Body of pancreas (tissue), 4 donors: Measurements from ENCODE around the gene OR10A5. TPM values are rescaled to one million over a fixed set of nuclear protein-coding genes. Genes with fewer than 3 reads are reported as not detected.
"Not testable (repeated sequence)": the region's sequence is repeated elsewhere in the genome, so short reads cannot be mapped to it uniquely, and the experiment has no call there.

Source experiments
- ATAC-seq: fragments of 150-250 bp; one replicate; pipeline ENCODE4 v1.9.1; 2016
- DNase-seq, 4 donors: peaks; one replicate each; pipeline ENCODE4 v3.0.0-alpha.2; 2019
- H3K27ac ChIP-seq, 4 donors: fragments of 200-600 bp; sonication (generic); 1 replicate in 3 of 4; 2 replicates in 1 of 4; pipeline versions ENCODE4 v1.5.1 to v1.6.1; 2016 to 2019; ENCODE audit warnings: mild to moderate bottlenecking in 1 of 4, mixed read lengths in 1 of 4, moderate library complexity in 1 of 4
- H3K27me3 ChIP-seq, 2 donors: fragments of 200-600 bp; sonication (generic); one replicate each; pipeline ENCODE4 v1.6.0; 2016; ENCODE audit warnings: mild to moderate bottlenecking in 1 of 2
- H3K36me3 ChIP-seq, 2 donors: fragments of 200-600 bp; sonication (generic); replicated peaks in 1 of 2; 2 replicates each; pipeline ENCODE4 v1.5.1; 2016; ENCODE audit warnings: low read depth in 2 of 2; ENCODE audit not compliant: insufficient read depth in 1 of 2
- H3K4me1 ChIP-seq: fragments of 200-600 bp; sonication (generic); one replicate; pipeline ENCODE4 v1.6.0; 2016
- H3K4me3 ChIP-seq, 2 donors: fragments of 200-600 bp; sonication (generic); 1 replicate in 1 of 2; 2 replicates in 1 of 2; pipeline ENCODE4 v1.5.1; 2016 to 2019
- H3K9me3 ChIP-seq, 3 donors: fragments of 200-600 bp; sonication (generic); 1 replicate in 2 of 3; 2 replicates in 1 of 3; pipeline ENCODE4 v1.5.1; 2016
- POLR2A ChIP-seq, 3 donors: fragments of 450-650 bp; IDR thresholded peaks; one replicate each; pipeline ENCODE4 v1.6.1; 2016; ENCODE audit warnings: antibody characterized with exemption in 3 of 3, mild to moderate bottlenecking in 2 of 3
- WGBS, 2 donors: methylation state at CpG; one replicate each; pipeline ENCODE4 v1.1.5; 2017; 5-methylcytosine and 5-hydroxymethylcytosine counted together
- intact Hi-C: fragments of 100-400 bp; cut with DNase I; formaldehyde crosslinking; loops from one replicate; pipeline ENCODE4 v1.15.1; 2023
- total RNA-seq, 2 donors: library from RNA; depleted of rRNA; stranded (reverse); fragments of >200 nt; gene quantifications; one replicate each; pipeline ENCODE4 v1.1.0, GENCODE V29; 2016
- TF ChIP-seq, protein P1 (sequence below), 7 experiments: fragments of 450-650 bp in 4 of 7; fragments of 200-600 bp in 3 of 7; sonication (generic) in 3 of 7; IDR thresholded peaks; one replicate each; pipeline ENCODE4 v1.5.1; 2016 to 2019; ENCODE audit warnings: antibody characterized with exemption in 7 of 7

Gene OR10A5, protein sequence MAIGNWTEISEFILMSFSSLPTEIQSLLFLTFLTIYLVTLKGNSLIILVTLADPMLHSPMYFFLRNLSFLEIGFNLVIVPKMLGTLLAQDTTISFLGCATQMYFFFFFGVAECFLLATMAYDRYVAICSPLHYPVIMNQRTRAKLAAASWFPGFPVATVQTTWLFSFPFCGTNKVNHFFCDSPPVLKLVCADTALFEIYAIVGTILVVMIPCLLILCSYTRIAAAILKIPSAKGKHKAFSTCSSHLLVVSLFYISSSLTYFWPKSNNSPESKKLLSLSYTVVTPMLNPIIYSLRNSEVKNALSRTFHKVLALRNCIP
- not detected for total RNA-seq

DNA sequence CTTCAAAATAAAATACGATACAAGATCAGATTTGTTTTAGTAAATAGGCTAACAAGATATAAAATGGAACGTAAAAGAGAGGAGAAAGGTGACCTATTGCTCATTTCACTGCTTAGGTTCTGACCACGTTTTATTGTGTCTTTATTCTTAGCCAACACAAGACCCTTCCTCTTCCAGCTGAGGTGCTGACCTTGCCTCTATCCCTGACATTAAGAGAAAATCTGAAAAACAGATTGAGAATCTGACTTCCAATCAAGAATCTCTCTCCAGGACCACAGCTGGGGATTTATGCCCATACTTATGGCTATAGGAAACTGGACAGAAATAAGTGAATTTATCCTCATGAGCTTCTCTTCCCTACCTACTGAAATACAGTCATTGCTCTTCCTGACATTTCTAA is at the start of gene OR10A5:
Gene OR10A5 (plus strand): TSS at position 301 of the 400 bp plus-strand sequence. CDS start 0 bp downstream, at position 301.
- intact Hi-C loops = no loop called here
- no peaks in the 10 kb centered on the region for H3K27me3 ChIP-seq
- ATAC-seq (no peak), DNase-seq (no peak)
- no peak within 1 kb of the TSS for H3K4me3 ChIP-seq
- no peaks in the 10 kb centered on the region for H3K4me1 ChIP-seq
- TF ChIP-seq, protein P1, sequence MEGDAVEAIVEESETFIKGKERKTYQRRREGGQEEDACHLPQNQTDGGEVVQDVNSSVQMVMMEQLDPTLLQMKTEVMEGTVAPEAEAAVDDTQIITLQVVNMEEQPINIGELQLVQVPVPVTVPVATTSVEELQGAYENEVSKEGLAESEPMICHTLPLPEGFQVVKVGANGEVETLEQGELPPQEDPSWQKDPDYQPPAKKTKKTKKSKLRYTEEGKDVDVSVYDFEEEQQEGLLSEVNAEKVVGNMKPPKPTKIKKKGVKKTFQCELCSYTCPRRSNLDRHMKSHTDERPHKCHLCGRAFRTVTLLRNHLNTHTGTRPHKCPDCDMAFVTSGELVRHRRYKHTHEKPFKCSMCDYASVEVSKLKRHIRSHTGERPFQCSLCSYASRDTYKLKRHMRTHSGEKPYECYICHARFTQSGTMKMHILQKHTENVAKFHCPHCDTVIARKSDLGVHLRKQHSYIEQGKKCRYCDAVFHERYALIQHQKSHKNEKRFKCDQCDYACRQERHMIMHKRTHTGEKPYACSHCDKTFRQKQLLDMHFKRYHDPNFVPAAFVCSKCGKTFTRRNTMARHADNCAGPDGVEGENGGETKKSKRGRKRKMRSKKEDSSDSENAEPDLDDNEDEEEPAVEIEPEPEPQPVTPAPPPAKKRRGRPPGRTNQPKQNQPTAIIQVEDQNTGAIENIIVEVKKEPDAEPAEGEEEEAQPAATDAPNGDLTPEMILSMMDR (IDR thresholded peaks at IDR 0.05) = no peak
- no peak for TF ChIP-seq POLR2A (IDR thresholded peaks at IDR 0.05)
- no peaks in the 10 kb centered on the region for H3K36me3 ChIP-seq
- H3K9me3 ChIP-seq = no peaks in the 10 kb centered on the region
- WGBS, 2 donors = 49 to 64% methylated on average over 3 of the region's 3 CpGs
- no peak within 1 kb of the TSS for H3K27ac ChIP-seq

DNA sequence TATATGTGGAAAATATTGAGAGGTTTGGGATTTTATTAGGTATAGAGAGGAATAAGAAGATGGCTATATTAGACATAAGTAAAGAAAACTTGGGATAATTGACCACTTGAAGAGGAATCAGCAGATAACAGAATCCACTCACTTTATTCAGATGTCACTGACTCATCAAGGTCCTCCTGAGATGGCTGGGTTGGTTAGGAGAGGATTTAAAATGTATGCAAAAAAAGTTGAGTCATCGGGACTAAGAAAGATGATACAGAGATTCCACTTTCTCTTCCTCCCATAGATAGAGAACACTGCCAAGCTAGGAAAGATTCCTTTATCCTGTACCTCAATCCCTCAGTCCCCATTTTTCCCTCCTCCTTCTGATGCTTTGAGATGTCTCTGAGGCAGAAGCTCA is 46.1 kb upstream of the OR10A5 start, which contains the start of gene OR6A2:
Gene OR6A2 (minus strand): TSS at position 288 of the 400 bp plus-strand sequence. CDS start 3,981 bp downstream, outside the sequence.
- Histone ChIP-seq H3K9me3 (no peaks in the 10 kb centered on the region), H3K27me3 (no peaks in the 10 kb centered on the region), H3K36me3 (no peaks in the 10 kb centered on the region), H3K4me1 (no peaks in the 10 kb centered on the region), H3K27ac (no peak within 1 kb of the TSS), H3K4me3 (no peak within 1 kb of the TSS)
- 64 to 82% methylated on average over 1 of the region's 1 CpG for WGBS, 2 donors
- TF ChIP-seq, protein P1 (IDR thresholded peaks at IDR 0.05) = no peak
- DNase-seq = no peak
- ATAC-seq = no peak
- intact Hi-C loops = no loop called here

DNA sequence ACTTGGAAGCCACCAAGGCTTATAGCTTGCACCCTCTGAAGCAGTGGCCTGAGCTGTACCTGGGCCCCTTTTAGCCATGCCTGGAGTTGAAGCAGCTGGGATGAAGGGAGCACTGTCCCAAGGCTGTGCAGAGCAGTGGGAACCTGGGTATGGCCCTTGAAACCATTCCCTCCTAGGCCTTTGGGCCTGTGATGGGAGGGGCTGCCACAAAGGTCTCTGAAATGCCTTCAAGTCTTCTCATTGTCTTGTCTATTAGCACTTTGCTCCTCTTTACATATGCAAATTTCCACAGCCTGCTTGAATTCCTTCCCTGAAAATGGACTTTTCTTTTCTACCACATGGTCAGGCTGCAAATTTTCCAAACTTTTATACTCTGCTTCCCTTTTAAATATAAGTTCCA is 44.4 kb upstream of the OR10A5 start:
- H3K4me1 ChIP-seq, H3K27ac ChIP-seq, H3K27me3 ChIP-seq, H3K9me3 ChIP-seq, ATAC-seq, DNase-seq, H3K4me3 ChIP-seq, intact Hi-C loops, H3K36me3 ChIP-seq: not testable (repeated sequence)

GRCh38 chr11:6812390-6813005 is 33.0 kb upstream of the OR10A5 start:
- DNase-seq = no peak
- intact Hi-C loops = no loop called here

DNA sequence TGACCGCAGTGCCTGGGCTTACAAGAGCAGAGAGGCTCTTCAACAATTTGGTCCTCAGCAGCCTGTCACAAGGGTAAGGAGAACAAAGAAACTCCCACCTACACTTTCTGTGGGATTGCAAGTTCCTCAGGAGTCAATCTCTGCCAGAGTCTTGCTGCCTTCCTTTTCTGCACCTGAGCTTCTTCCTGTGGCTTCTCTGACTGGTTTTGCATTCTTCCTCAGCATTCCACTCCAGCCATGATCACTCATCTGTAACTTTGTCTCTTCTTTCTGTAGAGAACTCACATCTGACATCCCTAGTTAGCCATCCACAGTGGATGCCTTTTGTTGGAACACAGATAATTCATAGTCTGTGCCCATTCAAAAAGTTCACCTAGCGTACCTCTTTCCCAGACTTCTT is 31.8 kb upstream of the OR10A5 start:
- H3K9me3 ChIP-seq = no peaks in the 10 kb centered on the region
- 58 to 63% methylated on average over 2 of the region's 2 CpGs for WGBS, 2 donors
- no peak for DNase-seq
- TF ChIP-seq, protein P1 (IDR thresholded peaks at IDR 0.05) = no peak
- no peak for TF ChIP-seq POLR2A (IDR thresholded peaks at IDR 0.05)
- intact Hi-C loops = no loop called here
- no peaks in the 10 kb centered on the region for H3K4me1 ChIP-seq
- H3K36me3 ChIP-seq = no peaks in the 10 kb centered on the region
- no peak for ATAC-seq
- no peak overlapping the region for H3K4me3 ChIP-seq
- H3K27me3 ChIP-seq = no peaks in the 10 kb centered on the region
- no peak overlapping the region for H3K27ac ChIP-seq

More at GRCh38 chr11:6812390-6813005, 33.0 kb upstream of the OR10A5 start:
- TF ChIP-seq, protein P1 (IDR thresholded peaks at IDR 0.05) = peak; percentile 65 to 87 (median 70)
- no peak for TF ChIP-seq POLR2A (IDR thresholded peaks at IDR 0.05)
- no peak overlapping the region for H3K4me3 ChIP-seq
- no peaks in the 10 kb centered on the region for H3K9me3 ChIP-seq
- 2 to 11% methylated on average over 5 to 6 of the region's 6 CpGs for WGBS, 2 donors
- no peak overlapping the region for H3K27ac ChIP-seq
- no peaks in the 10 kb centered on the region for H3K36me3 ChIP-seq
- peak; percentile 42 for ATAC-seq
- H3K27me3 ChIP-seq = no peaks in the 10 kb centered on the region
- no peaks in the 10 kb centered on the region for H3K4me1 ChIP-seq
